ENCODE measurements around the gene KYAT1.
A peak's percentile ranks its signal among the peaks of the same experiment; 100 is the strongest.
"Not testable (repeated sequence)": the region's sequence is repeated elsewhere in the genome, so short reads cannot be mapped to it uniquely, and the experiment has no call there.

Gene KYAT1

DNA sequence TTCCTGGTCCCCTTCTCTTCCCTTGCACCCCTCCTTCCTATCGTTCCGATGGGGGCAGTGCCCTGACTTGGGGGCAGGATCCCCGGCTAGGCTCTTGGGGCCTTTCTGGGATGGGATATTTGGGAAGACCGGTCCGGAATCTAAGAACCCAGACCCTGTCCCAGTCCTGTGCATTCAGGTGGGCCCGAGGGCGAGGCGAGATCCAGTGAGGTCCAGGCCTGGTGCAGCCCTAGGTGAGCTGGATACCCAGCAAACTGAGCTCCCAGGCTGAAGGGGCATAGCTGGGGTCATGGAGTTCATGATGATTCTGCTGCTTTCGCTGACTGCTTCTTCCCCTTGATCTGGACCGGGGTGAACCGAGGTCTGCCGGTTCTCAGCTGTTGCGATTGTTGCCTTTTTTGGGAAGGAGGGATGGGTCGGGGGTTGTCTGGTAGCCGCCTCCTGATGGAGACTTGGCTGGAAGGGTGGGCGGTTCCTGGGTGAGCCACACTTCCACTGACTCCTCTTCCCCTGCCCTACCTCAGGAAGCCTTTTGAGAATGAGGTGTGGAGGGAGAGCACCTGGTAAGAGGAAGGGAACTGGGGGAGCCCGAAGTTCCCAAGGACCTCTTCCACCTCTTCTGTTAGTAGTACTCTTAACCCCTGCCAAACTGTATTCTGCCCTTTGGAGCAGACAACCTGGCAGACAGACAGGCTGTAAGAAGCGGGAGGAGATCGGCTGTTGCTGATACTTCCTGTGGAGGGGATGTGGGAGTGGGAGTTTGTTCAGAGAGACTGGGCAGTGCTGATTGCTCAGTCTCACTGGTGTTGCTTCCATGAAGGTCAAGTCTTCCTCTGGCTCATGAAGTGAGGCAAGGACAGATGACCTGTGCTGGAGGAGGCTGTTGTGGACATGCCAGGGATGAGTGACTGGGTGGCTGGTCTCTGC is 1.2 kb upstream of the KYAT1 start:
- DNase-seq = no peak

DNA sequence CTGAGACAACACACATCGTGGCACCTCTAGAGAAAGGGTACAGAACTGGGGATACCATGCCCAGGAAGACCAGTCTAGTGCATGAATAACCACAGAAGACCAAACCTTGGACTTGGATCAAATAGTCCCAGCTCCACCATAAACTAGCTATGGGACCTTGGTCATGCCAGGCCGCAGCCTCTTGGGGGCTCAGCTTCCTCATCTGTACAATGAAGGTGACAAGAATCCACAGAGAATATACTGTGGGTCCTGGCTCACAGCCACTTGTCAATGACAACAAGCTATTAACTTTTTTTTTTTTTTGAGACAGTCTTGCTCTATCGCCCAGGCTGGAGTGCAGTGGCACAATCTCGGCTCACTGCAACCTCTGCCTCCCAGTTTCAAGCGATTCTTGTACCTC is 3.9 kb downstream of the KYAT1 start:
- DNase-seq = no peak

DNA sequence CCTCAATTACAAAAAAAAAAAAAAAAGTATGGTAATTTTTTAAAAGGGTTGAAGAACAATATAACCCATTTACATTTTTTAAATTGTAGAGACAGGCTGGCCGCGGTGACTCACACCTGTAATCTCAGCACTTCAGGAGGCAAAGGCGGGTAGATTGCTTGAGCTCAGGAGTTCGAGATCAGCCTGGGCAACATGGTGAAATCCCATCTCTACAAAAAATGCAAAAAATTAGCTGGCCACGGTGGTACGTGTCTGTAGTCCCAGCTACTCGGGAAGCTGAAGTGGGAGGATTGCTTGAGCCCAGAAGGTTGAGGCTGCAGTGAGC is 10.8 kb downstream of the KYAT1 start:
- not testable (repeated sequence) for DNase-seq

DNA sequence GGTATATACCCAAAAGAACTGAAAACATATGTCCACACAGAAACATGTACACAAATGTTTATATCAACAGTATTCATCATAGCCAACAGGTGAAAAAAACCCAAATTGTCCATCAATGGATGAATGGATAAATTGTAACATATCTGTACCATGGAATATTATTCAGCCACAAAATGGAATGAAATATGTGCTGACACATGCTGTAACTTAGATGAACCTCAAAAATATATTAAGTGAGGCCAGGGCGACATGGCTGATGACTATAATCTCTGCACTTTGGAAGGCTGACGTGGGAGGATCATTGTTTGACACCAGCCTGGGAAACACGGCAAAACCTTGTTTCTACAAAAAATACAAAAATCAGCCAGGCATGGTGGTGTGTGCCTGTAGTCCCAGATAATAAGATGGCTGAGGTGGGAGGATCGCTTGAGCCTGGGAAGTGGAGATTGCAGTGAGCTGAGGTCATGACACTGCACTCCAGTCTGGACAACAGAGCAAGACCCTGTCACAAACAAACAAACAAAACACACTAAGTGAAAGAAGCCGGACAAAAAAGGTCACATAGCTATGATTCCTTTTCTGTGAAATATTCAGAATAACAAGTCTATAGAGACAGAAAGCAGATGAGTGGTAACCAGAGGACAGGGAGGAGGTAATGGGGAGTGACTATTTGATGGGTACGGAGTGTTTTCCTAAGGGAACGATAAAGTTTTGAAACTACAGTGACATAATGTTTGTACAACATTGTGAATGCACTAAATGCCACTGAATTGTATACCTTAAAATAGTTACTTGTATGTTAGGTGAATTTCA is 11.4 kb downstream of the KYAT1 start:
- DNase-seq = no peak

DNA sequence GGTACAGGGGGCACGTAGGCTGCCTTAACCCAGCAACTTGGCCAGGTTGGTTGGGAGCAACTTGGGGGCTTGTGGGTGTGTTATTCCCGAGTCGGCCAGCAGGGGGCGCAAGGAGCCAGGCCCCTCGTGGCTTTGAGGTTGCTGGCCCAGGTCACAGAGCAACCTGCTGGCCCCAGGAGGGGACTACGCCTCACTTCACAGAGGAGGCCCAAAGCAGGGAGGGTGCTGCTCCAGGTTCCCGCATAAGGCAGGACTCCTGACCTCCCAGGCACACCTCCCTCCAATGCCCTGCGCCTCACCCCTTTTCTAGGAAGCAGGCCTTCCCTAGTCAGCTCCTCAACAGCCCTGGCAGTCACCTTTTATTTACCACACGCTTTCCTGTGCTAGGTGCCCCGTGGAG is 18.1 kb downstream of the KYAT1 start:
- peak; percentile 91 for DNase-seq

DNA sequence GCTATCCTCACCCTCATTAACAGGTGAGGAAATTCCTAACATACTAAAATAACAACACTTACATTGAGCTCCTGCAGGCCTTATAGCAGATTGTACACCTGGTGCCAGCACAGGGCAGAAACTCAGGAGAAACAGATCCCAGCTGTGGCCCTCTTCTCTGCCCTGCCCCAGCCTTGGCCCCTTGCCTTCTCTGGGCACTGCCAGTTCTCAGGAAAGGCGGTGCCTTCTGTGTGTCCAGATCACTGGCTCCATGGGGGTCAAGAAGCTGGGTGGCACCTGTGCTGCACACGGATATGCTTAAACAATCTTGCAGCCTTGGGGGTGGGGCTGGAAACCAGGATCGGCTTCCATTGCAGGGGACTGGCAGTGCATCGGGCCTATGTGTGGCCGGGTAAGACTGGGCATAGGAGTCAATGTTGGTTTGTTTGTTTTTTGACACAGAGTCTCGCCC is 19.3 kb downstream of the KYAT1 start:
- no peak for DNase-seq

DNA sequence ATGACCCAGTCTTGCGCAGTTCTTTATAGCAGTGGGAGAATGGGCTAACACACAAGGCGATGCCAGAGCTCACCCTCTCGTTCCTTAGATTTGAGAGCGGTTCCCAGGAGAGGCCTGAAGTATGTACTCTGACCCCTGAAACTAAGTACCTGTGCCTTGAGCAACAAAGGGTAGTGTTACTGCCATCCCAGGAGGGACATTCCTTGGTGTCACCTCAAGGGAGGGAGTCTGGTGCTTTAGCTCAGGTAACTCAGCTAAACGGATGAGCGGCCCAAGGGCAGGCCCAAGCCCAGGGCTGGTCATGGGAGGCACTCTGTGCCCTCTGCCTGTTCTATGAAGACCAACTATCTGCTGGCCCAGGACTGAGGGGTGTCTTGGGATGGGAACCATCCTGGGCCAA is 20.2 kb downstream of the KYAT1 start:
- DNase-seq = no peak

DNA sequence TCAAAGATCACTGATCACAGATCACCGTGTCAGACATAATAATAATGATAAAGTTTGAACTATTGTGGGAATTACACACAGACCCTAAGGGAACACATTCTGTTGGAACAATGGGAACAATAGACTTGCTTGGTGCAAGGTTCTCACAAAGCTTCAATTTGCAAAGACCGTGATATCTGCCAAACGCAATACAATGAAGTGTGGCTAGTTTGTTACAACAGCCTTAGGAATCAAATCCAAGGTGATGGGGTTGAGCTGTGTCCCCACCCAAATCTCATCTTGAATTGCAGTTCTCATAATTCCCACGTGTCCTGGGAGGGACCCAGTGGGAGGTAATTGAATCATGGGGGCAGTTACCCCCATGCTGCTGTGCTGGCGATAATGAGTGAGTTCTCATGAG is 20.8 kb downstream of the KYAT1 start:
- DNase-seq = no peak

DNA sequence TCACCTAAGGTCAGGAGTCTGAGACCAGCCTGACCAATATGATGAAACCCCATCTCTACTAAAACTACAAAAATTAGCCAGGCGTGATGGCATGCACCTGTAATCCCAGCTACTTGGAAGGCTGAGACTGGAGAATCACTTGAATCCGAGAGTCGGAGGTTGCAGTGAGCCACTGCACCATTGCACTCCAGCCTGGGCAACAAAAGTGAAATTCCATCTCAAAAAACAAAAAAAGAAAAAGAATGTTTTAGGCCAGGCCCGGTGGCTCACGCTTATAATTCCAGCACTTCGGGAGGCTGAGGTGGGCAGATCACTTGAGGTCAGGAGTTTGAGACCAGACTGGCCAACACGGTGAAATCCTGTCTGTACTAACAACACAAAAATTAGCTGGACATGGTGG is 23.3 kb downstream of the KYAT1 start:
- not testable (repeated sequence) for DNase-seq

DNA sequence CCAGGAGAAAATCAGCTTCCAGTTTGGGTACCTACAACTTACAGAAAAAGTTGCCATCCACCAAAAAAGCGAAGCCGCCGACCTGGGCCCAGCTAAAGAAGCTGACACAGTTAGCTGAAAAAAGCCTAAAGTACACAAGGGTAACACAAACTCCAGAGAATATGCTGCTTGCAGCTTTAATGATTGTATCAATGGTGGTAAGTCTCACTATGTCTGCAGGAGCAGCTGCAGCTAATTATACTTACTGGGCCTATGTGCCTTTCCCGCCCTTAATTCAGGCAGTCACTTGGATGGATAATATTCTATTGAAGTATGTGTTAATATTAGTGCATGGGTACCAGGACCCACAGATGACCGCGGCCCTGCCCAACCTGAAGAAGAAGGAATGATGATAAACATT is 27.3 kb downstream of the KYAT1 start:
- not testable (repeated sequence) for DNase-seq

DNA sequence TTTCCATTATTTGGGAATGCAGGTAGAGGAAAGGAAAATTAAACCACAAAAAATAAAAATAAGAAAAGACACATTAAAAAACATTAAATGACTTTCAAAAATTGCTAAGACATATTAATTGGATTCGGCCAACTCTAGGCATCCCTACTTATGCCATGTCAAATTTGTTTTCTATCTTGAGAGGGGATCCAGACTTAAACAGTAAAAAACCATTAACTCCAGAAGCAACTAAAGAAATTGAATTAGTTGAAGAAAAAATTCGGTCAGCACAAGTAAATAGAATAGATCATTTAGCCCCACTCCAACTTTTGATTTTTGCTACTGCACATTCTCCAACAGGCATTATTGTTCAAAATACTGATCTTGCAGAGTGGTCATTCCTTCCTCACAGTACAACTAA is 29.1 kb downstream of the KYAT1 start:
- not testable (repeated sequence) for DNase-seq

DNA sequence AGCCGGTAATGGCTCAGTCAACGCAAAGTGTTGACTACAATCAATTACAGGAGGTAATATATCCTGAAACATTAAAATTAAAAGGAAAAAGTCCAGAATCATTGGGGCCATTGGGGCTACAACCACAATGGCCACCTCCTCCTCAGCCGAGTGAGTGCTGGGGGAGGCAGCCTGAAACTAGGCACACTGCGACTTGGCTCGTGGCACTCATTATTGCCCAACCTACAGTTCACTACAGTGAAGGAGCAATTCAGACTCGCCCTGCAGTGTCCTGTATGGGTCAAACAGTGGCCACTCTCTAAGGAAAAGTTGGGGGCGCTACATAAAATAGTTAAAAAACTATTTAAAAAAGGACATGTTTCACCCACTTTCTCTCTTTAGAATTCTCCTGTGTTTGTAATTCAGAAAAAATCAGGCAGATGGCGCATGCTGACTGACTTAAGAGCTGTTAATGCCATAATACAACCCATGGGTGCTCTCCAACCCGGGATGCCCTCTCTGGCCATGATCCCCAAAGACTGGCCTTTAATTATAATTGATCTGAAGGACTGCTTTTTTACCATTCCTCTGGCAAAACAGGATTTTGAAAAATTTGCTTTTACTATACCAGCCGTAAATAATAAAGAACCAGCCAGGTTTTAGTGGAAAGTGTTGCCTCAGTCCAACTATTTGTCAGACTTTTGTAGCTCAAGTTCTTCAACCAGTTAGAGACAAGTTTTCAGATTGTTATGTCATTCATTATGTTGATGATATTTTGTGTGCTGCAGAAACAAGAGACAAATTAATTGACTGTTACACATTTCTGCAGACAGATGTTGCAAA is 29.8 kb downstream of the KYAT1 start:
- DNase-seq = not testable (repeated sequence)

DNA sequence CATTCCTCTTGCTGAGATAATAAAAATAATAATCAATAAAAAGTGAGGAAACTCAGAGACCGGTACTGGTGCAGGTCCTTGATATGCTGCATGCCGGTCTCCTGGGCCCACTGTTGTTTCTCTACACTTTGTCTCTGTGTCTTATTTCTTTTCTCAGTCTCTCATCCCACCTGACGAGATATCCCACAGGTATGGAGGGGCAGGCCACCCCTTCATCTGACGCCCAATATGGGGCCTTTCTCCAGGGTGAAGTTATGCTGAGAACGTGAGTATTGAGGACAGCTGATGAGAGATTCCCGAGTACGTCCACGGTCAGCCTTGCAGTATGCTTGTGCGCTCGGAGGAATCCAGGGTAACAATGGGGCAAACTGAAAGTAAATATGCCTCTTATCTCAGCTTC is 30.7 kb downstream of the KYAT1 start:
- not testable (repeated sequence) for DNase-seq

DNA sequence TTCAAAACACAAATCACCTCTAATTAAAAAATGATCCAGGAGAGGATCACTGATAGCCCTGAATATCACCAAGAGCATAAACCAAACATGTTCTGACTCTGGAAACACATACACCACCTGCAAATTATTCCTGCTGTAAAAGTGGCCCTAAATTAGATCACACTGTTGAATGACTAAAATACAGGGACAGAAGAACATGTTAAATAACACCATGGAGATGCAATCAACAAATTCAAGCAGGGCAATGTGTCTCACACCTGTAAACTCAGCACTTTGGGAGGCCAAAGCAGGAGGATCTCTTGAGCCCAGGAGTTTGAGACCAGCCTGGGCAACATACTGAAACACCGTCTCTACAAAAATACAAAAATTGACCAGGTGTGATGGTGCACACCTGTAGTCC is 33.9 kb downstream of the KYAT1 start:
- DNase-seq = no peak

DNA sequence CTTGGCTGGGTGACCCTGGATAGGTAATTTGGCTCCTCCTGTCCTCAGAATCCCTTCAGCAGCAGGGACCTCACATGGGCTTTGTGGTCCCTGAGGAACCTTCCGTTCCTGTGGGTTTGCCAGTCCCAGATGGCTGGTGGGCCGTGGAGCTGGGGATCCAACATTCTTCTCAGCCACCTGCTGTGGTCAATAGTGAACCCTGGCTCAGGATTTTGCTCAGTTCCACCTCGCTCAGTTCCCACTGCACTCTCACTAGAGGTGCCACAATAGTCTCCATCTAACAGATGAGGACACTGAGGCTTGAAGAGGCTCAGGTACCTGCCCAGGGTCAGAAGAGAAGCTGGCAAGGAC is 35.1 kb downstream of the KYAT1 start:
- DNase-seq = no peak

DNA sequence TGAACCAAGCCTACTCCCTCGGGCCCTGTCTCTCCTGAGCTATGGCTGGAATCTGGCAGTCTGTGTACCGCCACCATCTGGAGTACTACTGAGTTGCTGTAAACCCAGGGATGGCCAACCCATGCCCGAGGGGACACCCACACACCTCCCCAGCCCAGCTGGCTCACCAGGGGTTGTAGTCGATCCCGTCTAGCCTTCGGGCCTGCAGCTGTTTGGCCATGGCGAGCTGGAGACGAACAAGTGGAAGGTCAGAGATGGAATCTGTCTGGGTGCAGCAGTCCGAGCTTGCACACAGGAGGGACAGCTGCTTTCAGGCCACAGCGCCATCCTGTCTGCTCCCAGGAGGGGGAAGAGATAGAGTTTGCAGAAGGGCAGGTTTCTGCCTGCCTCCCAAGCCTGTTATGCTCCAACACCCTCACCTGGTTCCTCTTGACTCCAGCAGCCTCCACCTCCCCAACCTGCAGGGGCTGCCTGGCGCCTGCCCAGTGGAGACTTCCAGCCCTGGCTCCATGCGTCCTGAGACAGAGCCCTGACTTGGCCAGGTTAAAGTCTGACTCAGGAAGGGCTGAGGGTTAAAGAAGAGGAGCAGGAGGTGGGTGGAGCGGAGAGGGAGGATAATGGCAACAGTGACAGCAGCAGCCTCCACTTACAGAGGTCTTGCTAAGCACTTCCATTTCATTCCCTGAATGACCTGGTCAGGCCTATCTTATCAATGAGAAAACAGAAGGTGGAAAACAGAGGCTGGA is 36.4 kb downstream of the KYAT1 start:
- no peak for DNase-seq

DNA sequence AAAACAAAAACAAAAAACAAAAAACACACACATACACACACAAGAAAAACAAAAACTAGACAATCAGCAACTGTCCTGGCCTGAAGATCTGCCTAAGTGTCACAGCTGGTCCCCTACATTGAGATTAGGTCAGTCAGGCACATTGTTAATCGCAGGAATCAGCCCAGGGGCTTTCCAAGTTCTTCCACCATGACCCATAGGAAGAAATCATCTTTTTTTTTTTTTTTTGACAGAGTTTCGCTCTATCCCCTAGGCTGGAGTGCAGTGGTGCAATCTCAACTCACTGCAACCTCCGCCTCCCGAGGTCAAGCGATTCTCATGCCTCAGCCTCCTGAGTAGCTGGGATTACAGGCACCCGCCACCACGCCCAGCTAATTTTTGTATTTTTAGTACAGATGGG is 38.6 kb downstream of the KYAT1 start:
- DNase-seq = not testable (repeated sequence)

DNA sequence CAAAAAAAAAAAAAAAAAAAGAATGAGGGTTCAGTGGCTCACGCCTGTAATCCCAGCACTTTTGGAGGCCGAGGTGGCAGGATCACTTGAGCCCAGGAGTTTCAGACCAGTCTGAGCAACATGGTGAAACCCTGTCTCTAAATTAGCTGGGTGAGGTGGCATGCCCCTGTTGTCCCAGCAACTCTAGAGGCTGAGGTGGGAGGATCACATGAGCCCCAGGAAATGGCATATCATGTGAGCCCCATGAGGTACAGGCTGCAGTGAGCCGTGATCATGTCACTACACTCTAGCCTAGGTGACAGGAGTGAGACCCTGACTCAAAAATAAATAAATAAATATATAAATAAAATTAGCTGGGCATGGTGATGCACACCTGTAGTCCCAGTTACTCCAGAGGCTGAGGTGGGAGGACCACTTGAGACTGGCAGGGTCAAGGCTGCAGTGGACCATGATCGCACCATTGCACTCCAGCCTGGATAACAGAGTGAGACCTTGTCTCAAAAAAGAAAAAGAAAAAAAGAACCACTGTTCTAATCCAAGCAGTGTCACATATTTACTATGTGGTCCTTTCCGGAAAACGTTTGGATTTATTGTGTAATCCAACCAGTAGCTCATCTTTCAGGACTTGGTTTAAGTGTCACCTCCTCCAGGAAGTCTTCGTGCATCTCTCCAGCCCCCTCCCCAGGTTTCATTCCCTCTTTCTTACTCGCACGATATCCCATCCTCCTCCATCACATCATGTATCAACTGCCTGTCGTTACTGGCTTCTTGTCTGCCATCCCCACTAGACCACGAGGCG is 39.9 kb downstream of the KYAT1 start:
- no peak for DNase-seq

DNA sequence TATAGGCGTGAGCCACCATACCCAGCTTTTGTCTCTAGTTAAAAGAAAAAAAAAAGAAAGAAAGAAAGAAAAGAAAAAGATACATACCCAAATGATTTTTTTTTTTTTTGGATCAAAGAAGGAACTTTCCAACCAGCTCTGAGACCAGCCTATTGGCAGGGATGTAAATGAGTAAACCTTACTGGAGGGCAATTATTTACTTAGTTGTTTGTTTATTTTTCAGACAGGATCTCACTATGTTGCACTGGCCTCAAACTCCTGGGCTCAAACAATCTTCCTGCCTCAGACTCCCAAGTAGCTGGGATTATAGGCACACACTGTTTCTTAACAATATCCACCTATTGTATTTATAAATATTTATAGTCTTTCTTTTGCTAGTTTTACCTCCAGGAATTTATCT is 41.2 kb downstream of the KYAT1 start:
- DNase-seq = no peak

DNA sequence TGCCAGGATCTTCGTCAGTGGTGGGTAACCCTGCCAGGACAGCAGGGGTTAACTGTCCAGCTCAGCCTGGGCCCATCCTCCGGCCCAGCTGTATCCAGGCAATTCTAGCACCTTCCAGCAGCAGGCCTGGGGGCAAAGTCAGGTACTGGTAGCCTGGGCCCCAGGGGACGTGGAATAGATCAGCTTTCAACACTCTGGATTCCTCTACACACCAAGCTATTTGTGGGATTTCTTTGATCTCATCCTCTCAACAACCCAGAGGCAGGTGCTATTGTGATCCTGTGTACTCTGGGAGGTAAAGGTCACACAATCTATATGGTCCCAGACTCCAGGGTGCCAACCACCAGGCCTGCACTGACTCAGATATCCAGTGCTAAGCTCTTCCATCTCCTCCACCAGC is 43.4 kb downstream of the KYAT1 start:
- no peak for DNase-seq

DNA sequence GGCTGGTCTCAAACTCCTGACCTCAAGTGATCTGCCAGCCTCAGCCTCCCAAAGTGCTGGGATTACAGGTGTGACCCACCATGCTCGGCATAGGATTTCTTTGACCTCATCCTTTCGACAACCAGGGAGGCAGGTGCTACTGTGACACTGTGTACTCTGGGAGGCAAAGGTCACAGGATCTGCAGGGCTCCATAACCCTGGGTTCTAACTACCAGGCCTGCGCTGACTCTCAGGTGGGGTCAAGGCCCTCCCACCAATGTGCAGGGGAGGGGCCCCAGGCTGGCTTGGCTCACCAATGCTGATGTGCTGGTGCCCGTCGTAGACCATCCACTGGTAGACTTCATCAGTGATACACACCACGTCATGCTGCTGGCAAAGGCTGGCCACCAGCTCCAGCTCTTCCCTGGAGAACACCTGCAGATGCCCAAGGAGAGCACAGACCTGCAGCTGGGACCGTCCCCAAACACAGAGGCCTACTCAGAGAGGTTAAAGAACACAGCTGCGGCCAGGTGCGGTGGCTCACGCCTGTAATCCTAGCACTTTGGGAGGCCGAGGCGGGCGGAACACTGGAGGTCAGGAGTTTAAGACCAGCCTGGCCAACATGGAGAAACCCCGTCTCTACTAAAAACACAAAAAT is 45.1 kb downstream of the KYAT1 start:
- no peak for DNase-seq
